HG03159 (cell line): Measurements from ENCODE around the gene HPS1.

Experiments used
- ATAC-seq: cut with Tn5 transposase; IDR thresholded peaks from one replicate; pipeline ENCODE4 v1.9.1; 2021; ENCODE audit warnings: mild to moderate bottlenecking, moderate library complexity; ENCODE audit not compliant: unreplicated experiment

Gene HPS1

GRCh38 chr10:98433881-98434732 lies 12.6 kb downstream of the HPS1 start:
- ATAC-seq = no peak

- ATAC-seq = no peak
Measured at GRCh38 chr10:98433371-98433770, 13.4 kb downstream of the HPS1 start.

- no peak for ATAC-seq
Measured at GRCh38 chr10:98432330-98432729, 14.4 kb downstream of the HPS1 start.

GRCh38 chr10:98431016-98431415 lies 15.7 kb downstream of the HPS1 start:
- ATAC-seq = no peak

GRCh38 chr10:98430427-98430826 lies 16.3 kb downstream of the HPS1 start:
- ATAC-seq = no peak

- ATAC-seq = no peak
Measured at GRCh38 chr10:98429320-98430072, 17.2 kb downstream of the HPS1 start.

GRCh38 chr10:98427011-98427515 lies 19.7 kb downstream of the HPS1 start:
- ATAC-seq = no peak

- ATAC-seq = peak; percentile 72
Measured at GRCh38 chr10:98425511-98426352, 21.0 kb downstream of the HPS1 start.

- ATAC-seq = no peak
Measured at GRCh38 chr10:98424295-98425254, 22.2 kb downstream of the HPS1 start.

GRCh38 chr10:98423691-98424120 lies 23.0 kb downstream of the HPS1 start:
- ATAC-seq = no peak

GRCh38 chr10:98422182-98422581 lies 24.6 kb downstream of the HPS1 start:
- no peak for ATAC-seq

GRCh38 chr10:98420786-98421185 lies 25.9 kb downstream of the HPS1 start:
- no peak for ATAC-seq

- ATAC-seq = no peak
Measured at GRCh38 chr10:98419469-98420261, 27.1 kb downstream of the HPS1 start.

- no peak for ATAC-seq
Measured at GRCh38 chr10:98418665-98419468, 27.9 kb downstream of the HPS1 start.

GRCh38 chr10:98417973-98418664 lies 28.6 kb downstream of the HPS1 start:
- no peak for ATAC-seq

- no peak for ATAC-seq
Measured at GRCh38 chr10:98417481-98417959, 29.2 kb downstream of the HPS1 start.

GRCh38 chr10:98416606-98417388 lies 29.9 kb downstream of the HPS1 start:
- no peak for ATAC-seq
